ENCODE results near the gene IL34.
A peak's percentile ranks its signal among the peaks of the same experiment; 100 is the strongest.

Gene IL34

DNA sequence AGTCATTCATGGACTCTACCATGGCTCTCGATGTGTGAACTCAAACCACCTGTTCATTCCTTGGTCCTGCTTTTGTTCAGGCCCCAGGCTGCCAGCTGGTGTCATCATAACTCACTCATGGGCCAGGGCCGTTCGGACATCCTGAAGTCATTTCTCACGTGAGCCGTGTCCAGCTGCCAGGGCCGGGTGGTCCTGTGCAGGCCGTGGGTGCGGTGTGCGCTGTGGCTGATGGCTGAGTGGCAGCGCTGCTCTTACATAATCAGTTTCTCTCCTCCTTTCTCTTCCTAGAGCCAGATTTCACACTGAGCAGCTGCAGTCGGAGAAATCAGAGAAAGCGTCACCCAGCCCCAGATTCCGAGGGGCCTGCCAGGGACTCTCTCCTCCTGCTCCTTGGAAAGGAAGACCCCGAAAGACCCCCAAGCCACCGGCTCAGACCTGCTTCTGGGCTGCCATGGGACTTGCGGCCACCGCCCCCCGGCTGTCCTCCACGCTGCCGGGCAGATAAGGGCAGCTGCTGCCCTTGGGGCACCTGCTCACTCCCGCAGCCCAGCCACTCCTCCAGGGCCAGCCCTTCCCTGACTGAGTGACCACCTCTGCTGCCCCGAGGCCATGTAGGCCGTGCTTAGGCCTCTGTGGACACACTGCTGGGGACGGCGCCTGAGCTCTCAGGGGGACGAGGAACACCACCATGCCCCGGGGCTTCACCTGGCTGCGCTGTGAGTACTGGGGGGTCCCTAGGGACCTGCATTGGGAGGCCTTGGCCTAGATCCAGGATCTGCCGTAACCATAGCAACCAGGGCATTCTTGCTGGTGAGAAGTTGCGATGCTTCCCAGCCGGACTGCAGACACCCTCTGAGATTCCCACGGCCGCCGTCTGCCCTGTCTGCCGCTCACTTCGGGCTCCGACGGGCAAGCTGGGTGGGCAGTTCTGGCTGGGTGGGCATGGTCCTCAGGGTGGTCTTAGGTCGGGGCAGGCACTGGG is at the start of gene IL34:
TSS of gene IL34 (plus strand) at position 300 of the 982 bp plus-strand sequence. CDS start at position 689, 389 bp downstream.
- no peak for DNase-seq (ENCODE audit: low read depth)

GRCh38 chr16:70597135-70597835 is 49.1 kb upstream of the IL34 start:
- DNase-seq (ENCODE audit: low read depth) = no peak
- Histone ChIP-seq H3K4me1 (ENCODE audit: control insufficient read depth, insufficient read depth, low read length) (peaks cover under 1% of the 10 kb centered on the region), H3K9me3 (ENCODE audit: control insufficient read depth, low read length) (no peaks in the 10 kb centered on the region), H3K36me3 (ENCODE audit: control insufficient read depth, insufficient read depth, low read length, severe bottlenecking) (no peaks in the 10 kb centered on the region), H3K9ac (ENCODE audit: low read length) (no peak overlapping the region), H3K4me3 (ENCODE audit: low read length) (no peak overlapping the region), H3K27me3 (replicated peaks; ENCODE audit: control insufficient read depth, insufficient read depth, low read length) (no peaks in the 10 kb centered on the region)

More for the DNA sequence above, at the start of gene IL34:
- no peaks in the 10 kb centered on the region for H3K9me3 ChIP-seq (ENCODE audit: control insufficient read depth, low read length)
- no peak within 1 kb of the TSS for H3K4me3 ChIP-seq (ENCODE audit: low read length)
- H3K9ac ChIP-seq (ENCODE audit: low read length) = no peak within 1 kb of the TSS
- no peaks in the 10 kb centered on the region for H3K4me1 ChIP-seq (ENCODE audit: control insufficient read depth, insufficient read depth, low read length)
- H3K36me3 ChIP-seq (ENCODE audit: control insufficient read depth, insufficient read depth, low read length, severe bottlenecking) = no peaks in the 10 kb centered on the region
- H3K27me3 ChIP-seq (replicated peaks; ENCODE audit: control insufficient read depth, insufficient read depth, low read length) = no peaks in the 10 kb centered on the region

DNA sequence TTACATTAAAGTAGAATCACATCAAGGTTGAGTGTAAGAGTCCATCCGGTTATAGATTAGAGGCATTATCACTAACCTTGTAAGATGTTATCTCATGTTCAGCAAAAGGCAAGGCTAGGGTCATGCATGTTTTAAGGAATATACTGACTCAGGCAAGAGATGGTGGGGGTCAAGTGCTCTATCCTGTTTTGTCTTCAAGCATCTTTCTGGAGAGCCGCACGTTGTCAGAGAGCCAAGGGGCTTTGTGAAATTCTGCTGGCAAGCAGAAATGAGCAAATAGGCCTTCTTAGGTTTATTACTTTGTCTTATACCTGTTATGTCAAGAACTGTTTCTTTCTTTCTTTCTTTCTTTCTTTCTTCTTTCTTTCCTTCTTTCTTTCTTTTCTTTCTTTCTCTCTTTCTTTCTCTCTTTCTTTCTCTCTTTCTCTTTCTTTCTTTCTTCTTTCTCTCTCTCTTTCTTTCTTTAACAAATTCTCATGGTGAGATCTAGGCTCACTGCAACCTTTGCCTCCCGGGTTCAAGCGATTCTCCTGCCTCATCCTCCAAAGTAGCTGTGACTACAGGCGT is 47.3 kb upstream of the IL34 start:
- Histone ChIP-seq H3K27me3 (replicated peaks; ENCODE audit: control insufficient read depth, insufficient read depth, low read length) (no peaks in the 10 kb centered on the region), H3K4me1 (ENCODE audit: control insufficient read depth, insufficient read depth, low read length) (no peaks in the 10 kb centered on the region), H3K36me3 (ENCODE audit: control insufficient read depth, insufficient read depth, low read length, severe bottlenecking) (no peaks in the 10 kb centered on the region), H3K9ac (ENCODE audit: low read length) (no peak overlapping the region), H3K4me3 (ENCODE audit: low read length) (no peak overlapping the region), H3K9me3 (ENCODE audit: control insufficient read depth, low read length) (no peaks in the 10 kb centered on the region)
- no peak for DNase-seq (ENCODE audit: low read depth)

DNA sequence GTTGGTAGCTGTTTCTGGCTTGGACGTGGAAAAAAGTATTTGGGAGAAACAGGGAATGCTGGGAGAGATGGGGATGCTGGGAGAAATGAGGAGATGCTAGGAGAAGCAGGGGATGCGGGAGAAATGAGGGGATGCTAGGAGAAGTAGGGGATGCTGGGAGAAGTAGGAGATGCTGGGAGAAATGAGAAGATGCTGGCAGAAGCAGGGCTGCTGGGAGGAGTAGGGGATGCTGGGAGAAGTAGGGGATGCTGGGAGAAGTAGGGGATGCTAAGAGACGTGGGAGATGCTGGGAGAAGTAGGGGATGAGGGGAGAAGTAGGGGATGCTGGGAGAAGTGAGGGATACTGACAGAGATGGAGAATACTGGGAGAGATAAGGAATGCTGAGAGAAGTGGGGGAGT is 45.6 kb upstream of the IL34 start:
- H3K9ac ChIP-seq (ENCODE audit: low read length) = no peak overlapping the region
- no peaks in the 10 kb centered on the region for H3K36me3 ChIP-seq (ENCODE audit: control insufficient read depth, insufficient read depth, low read length, severe bottlenecking)
- H3K9me3 ChIP-seq (ENCODE audit: control insufficient read depth, low read length) = no peaks in the 10 kb centered on the region
- H3K4me3 ChIP-seq (ENCODE audit: low read length) = no peak overlapping the region
- H3K4me1 ChIP-seq (ENCODE audit: control insufficient read depth, insufficient read depth, low read length) = peaks cover 9% of the 10 kb centered on the region
- H3K27me3 ChIP-seq (replicated peaks; ENCODE audit: control insufficient read depth, insufficient read depth, low read length) = no peaks in the 10 kb centered on the region
- no peak for DNase-seq (ENCODE audit: low read depth)

DNA sequence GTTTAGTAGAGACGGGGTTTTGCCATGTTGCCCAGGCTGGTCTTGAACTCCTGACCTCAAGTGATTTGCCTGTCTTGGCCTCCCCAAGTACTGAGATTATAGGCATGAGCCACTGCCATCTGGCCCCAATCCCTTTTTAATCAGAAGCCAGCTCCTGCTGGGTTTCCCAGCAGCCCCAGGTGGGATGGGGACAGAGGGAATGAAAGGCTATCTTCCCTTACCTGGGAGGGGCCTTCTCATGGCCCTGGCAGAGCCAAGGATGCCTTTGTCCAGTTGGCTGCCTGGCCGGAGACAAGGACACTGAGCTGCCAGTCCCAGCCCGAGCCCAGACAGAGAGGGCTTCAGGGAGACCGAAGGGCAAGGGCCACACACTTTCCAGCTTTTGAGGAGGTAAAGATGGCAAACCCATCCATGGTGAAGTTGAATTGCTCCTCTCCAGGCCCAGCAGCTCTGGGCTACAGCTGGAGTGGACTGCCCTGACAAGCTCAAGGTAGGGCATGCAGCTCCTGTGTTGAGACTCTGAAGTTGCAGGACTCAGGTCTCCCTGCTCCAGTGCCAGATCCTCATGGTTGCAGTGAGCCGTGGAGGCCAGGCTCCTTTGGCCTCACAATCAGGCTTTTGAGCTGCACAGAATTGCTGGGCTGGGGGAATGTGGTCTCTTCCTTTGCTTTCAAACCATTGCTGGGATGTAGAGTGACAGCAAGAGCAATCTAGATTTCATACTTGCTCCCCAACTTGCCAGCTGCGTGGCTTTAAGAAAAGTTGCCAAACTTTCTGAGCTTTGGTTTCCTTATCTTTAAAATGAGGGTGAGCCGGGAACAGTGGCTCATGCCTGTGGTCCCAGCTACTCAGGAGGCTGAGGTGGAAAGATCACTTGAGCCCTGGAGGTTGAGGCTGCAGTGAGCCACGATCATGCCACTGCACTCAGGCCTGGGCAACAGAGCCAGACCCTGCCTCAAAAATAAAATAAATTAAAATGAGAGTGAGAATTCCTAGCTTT is 44.5 kb upstream of the IL34 start:
- DNase-seq (ENCODE audit: low read depth) = no peak
- Histone ChIP-seq H3K9me3 (ENCODE audit: control insufficient read depth, low read length) (no peaks in the 10 kb centered on the region), H3K9ac (ENCODE audit: low read length) (no peak overlapping the region)

GRCh38 chr16:70602831-70603230 is 43.5 kb upstream of the IL34 start:
- H3K9ac ChIP-seq (ENCODE audit: low read length) = no peak overlapping the region
- H3K36me3 ChIP-seq (ENCODE audit: control insufficient read depth, insufficient read depth, low read length, severe bottlenecking) = no peaks in the 10 kb centered on the region
- H3K27me3 ChIP-seq (replicated peaks; ENCODE audit: control insufficient read depth, insufficient read depth, low read length) = no peaks in the 10 kb centered on the region
- H3K4me3 ChIP-seq (ENCODE audit: low read length) = no peak overlapping the region
- peaks cover 9% of the 10 kb centered on the region for H3K4me1 ChIP-seq (ENCODE audit: control insufficient read depth, insufficient read depth, low read length)
- H3K9me3 ChIP-seq (ENCODE audit: control insufficient read depth, low read length) = no peaks in the 10 kb centered on the region
- DNase-seq (ENCODE audit: low read depth) = no peak

More for the DNA sequence above, 44.5 kb upstream of the IL34 start:
- Histone ChIP-seq H3K4me3 (ENCODE audit: low read length) (no peak overlapping the region), H3K36me3 (ENCODE audit: control insufficient read depth, insufficient read depth, low read length, severe bottlenecking) (no peaks in the 10 kb centered on the region), H3K27me3 (replicated peaks; ENCODE audit: control insufficient read depth, insufficient read depth, low read length) (no peaks in the 10 kb centered on the region), H3K4me1 (ENCODE audit: control insufficient read depth, insufficient read depth, low read length) (peaks cover 9% of the 10 kb centered on the region)

GRCh38 chr16:70604407-70605282 is 41.7 kb upstream of the IL34 start:
- H3K27me3 ChIP-seq (replicated peaks; ENCODE audit: control insufficient read depth, insufficient read depth, low read length) = no peaks in the 10 kb centered on the region
- H3K36me3 ChIP-seq (ENCODE audit: control insufficient read depth, insufficient read depth, low read length, severe bottlenecking) = no peaks in the 10 kb centered on the region
- peaks cover 9% of the 10 kb centered on the region for H3K4me1 ChIP-seq (ENCODE audit: control insufficient read depth, insufficient read depth, low read length)
- H3K4me3 ChIP-seq (ENCODE audit: low read length) = no peak overlapping the region
- DNase-seq (ENCODE audit: low read depth) = no peak
- no peak overlapping the region for H3K9ac ChIP-seq (ENCODE audit: low read length)
- H3K9me3 ChIP-seq (ENCODE audit: control insufficient read depth, low read length) = no peaks in the 10 kb centered on the region

- Histone ChIP-seq H3K36me3 (ENCODE audit: control insufficient read depth, insufficient read depth, low read length, severe bottlenecking) (no peaks in the 10 kb centered on the region), H3K27me3 (replicated peaks; ENCODE audit: control insufficient read depth, insufficient read depth, low read length) (no peaks in the 10 kb centered on the region), H3K4me3 (ENCODE audit: low read length) (no peak overlapping the region)
These were observed 41.1 kb upstream of the IL34 start for GRCh38 chr16:70605283-70605657.

DNA sequence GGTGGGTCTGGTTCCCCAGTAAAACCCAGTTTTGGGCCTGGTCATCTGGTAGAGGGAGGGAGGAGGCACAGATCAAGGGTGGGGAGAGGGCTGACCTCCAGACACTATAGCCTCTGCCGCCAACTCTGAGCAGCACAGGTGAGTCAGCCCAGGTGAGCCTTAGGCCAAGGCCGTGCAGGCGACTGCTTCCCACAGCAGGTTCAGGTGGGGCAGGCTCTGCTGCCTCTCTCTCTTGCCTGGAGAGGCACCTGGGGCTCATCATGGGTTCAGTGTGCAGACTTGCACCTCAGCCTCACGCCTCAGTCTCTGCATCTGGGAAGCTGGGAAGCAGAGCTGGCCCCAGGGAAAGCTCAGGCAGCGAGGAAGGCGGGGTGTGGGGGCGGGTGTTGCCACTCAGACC is 37.8 kb upstream of the IL34 start:
- Histone ChIP-seq H3K4me3 (ENCODE audit: low read length) (no peak overlapping the region), H3K4me1 (ENCODE audit: control insufficient read depth, insufficient read depth, low read length) (peaks cover 12% of the 10 kb centered on the region), H3K36me3 (ENCODE audit: control insufficient read depth, insufficient read depth, low read length, severe bottlenecking) (no peaks in the 10 kb centered on the region), H3K9ac (ENCODE audit: low read length) (no peak overlapping the region), H3K9me3 (ENCODE audit: control insufficient read depth, low read length) (no peaks in the 10 kb centered on the region), H3K27me3 (replicated peaks; ENCODE audit: control insufficient read depth, insufficient read depth, low read length) (peaks cover 4% of the 10 kb centered on the region)
- no peak for DNase-seq (ENCODE audit: low read depth)

More at GRCh38 chr16:70605283-70605657, 41.1 kb upstream of the IL34 start:
- Histone ChIP-seq H3K9me3 (ENCODE audit: control insufficient read depth, low read length) (no peaks in the 10 kb centered on the region), H3K9ac (ENCODE audit: low read length) (no peak overlapping the region), H3K4me1 (ENCODE audit: control insufficient read depth, insufficient read depth, low read length) (peaks cover 10% of the 10 kb centered on the region)
- peak; percentile 68 for DNase-seq (ENCODE audit: low read depth)
